ENCODE measurements around the gene CLDN4. TPM values are rescaled to one million over a fixed set of nuclear protein-coding genes. Genes with fewer than 3 reads are reported as not detected.
"Not testable (repeated sequence)": the region's sequence is repeated elsewhere in the genome, so short reads cannot be mapped to it uniquely, and the experiment has no call there.

The CLDN4 gene, protein sequence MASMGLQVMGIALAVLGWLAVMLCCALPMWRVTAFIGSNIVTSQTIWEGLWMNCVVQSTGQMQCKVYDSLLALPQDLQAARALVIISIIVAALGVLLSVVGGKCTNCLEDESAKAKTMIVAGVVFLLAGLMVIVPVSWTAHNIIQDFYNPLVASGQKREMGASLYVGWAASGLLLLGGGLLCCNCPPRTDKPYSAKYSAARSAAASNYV
- polyA plus RNA-seq (ENCODE audit: insufficient read length in 12 of 12) = 100 to 1,000 TPM in 1 of 12 donors, 10 to 100 TPM in 2, 1 to 10 TPM in 1, under 1 TPM in 7, not detected in 1; 0.30 to 105 (median 0.88) TPM
- long read RNA-seq, donor 1, transcript CLDN4-201 (1 exons, 1,831 nt) = major isoform, 718 of 779 reads
- long read RNA-seq, donor 1, partial matches to known transcripts = 0 of 779 reads
- long read RNA-seq, donor 1, other reads (novel, unspliced or antisense) = 61 of 779 reads
- long read RNA-seq, donor 2, partial matches to known transcripts = 0 of 2 reads
- long read RNA-seq, donor 2, other reads (novel, unspliced or antisense) = 0 of 2 reads
- long read RNA-seq, donor 3 = 0 reads
- long read RNA-seq, donor 4, partial matches to known transcripts = 0 of 1 reads
- long read RNA-seq, donor 4, other reads (novel, unspliced or antisense) = 0 of 1 reads
- long read RNA-seq, donor 5, partial matches to known transcripts = 0 of 4 reads
- long read RNA-seq, donor 5, other reads (novel, unspliced or antisense) = 0 of 4 reads
- long read RNA-seq, donor 6 = 0 reads
- long read RNA-seq, donor 7, transcript CLDN4-201 (1 exons, 1,831 nt) = major isoform, 6 of 6 reads
- long read RNA-seq, donor 7, partial matches to known transcripts = 0 of 6 reads
- long read RNA-seq, donor 7, other reads (novel, unspliced or antisense) = 0 of 6 reads
- long read RNA-seq, donor 8, partial matches to known transcripts = 0 of 2 reads
- long read RNA-seq, donor 8, other reads (novel, unspliced or antisense) = 0 of 2 reads
- long read RNA-seq, donor 9, transcript CLDN4-201 (1 exons, 1,831 nt) = major isoform, 5 of 5 reads
- long read RNA-seq, donor 9, partial matches to known transcripts = 0 of 5 reads
- long read RNA-seq, donor 9, other reads (novel, unspliced or antisense) = 0 of 5 reads
- long read RNA-seq, donor 10 = 0 reads
- long read RNA-seq, donor 11, partial matches to known transcripts = 0 of 1 reads
- long read RNA-seq, donor 11, other reads (novel, unspliced or antisense) = 0 of 1 reads

DNA sequence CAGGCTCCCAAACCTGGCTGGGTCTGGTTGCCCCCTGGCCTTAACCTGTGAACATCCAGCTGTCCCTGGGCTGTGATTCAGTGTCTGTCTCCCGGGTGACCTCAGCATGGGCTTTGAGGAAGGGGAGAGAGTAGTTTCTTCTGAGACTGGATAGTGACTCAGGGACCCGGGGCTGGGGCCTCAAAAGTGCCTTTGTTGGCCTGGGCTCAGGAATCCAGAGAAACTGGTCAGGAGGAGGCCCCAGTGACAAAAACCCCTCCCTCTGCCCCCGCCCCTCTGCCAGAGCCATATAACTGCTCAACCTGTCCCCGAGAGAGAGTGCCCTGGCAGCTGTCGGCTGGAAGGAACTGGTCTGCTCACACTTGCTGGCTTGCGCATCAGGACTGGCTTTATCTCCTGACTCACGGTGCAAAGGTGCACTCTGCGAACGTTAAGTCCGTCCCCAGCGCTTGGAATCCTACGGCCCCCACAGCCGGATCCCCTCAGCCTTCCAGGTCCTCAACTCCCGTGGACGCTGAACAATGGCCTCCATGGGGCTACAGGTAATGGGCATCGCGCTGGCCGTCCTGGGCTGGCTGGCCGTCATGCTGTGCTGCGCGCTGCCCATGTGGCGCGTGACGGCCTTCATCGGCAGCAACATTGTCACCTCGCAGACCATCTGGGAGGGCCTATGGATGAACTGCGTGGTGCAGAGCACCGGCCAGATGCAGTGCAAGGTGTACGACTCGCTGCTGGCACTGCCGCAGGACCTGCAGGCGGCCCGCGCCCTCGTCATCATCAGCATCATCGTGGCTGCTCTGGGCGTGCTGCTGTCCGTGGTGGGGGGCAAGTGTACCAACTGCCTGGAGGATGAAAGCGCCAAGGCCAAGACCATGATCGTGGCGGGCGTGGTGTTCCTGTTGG lies at the start of gene CLDN4:
TSS of gene CLDN4 (plus strand) at position 316 of the 903 bp plus-strand sequence. CDS start at position 522, 206 bp downstream.
- DNase-seq = no peak

DNA sequence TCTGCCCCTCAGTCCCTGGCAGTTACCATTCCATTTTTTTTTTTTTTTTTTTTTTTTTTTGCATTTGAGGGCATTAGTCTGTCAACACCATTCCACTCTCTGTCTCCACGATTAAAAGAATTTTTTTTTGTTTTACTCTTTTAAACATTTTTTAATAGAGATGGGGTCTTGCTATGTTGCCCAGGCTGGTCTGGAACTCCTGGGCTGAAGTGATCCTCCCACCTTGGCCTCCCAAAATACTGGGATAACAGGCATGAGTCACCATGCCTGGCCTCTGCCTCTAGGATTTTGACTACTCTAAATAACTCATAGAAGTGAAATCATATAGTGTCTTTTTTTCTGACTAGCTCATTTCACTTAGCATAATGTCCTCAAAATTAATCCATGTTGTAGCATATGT lies 44.2 kb upstream of the CLDN4 start:
- DNase-seq = no peak

DNA sequence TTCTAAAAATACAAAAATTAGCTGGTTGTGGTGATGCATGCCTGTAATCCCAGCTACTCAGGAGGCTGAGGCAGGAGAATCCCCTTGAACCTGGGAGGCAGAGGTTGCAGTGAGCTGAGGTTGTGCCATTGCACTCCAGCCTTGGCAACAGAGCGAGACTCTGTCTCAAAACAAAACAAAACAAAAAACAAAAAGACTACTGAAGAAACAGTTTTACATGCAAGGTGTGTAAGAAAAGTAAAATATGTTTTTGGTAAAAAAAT lies 43.1 kb upstream of the CLDN4 start:
- DNase-seq = not testable (repeated sequence)

DNA sequence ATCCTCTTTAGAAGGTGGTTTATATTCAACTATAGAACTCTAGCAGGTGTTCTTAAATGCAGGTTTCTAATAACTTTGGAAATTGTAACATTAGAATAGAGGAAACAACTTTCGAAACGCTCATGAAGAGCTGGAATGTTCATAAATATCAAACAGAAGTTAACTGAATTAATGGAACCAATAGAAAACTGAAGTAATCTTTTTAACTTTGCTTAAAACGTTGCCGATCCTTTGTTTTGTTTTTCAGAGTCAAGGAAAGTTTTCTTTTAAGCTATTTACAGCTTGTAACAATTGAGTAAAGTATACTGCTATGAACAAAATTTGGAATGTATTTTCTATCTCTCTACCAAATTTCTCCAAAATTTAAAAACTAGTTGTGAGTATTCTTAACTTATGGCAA lies 41.7 kb upstream of the CLDN4 start:
- no peak for DNase-seq

DNA sequence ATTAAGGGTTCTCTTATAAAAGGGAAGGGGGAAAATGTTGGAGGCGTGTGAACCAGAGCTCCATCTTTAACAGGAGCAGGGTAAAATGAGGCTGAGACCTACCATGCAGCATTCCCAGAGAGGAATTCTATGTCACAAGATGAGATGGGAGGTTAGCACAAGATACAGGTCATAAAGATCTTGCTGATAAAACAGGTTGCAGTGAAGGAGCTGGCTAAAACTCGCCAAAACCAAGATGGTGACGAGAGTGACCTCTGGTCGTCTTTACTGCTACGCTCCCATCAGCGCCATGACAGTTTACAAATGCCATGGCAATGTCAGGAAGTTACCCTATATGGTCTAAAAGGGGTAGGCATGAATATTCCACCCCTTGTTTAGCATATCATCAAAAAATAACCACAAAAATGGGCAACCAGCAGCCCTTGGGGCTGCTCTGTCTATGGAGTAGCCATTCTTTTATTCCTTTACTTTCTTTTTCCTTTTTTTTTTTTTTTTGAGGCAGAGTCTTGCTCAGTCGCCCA lies 39.6 kb upstream of the CLDN4 start:
- DNase-seq = not testable (repeated sequence)

DNA sequence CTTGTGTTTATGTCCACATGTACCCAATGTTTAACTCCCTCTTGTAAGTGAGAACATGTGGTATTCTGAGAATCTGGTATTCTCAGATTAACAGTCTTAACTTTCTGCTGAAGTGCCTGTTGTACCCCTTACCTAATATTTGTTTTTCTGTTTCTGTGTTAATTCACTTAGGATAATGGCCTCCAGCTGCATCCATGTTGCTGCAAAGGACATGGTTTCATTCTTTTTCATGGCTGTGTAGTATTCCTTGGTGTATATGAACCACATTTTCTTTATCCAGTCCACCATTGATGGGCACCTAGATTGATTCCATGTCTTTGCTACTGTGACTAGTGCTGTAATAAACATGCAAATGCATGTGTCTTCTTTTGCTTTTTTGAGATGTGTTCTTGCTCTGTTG lies 35.6 kb upstream of the CLDN4 start:
- not testable (repeated sequence) for DNase-seq

DNA sequence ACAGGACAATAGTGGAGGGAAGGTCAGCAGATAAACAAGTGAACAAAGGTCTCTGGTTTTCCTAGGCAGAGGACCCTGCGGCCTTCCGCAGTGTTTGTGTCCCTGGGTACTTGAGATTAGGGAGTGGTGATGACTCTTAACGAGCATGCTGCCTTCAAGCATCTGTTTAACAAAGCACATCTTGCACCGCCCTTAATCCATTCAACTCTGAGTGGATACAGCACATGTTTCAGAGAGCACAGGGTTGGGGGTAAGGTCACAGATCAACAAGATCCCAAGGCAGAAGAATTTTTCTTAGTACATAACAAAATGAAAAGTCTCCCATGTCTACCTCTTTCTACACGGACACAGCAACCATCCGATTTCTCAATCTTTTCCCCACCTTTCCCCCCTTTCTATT lies 34.1 kb upstream of the CLDN4 start:
- not testable (repeated sequence) for DNase-seq

DNA sequence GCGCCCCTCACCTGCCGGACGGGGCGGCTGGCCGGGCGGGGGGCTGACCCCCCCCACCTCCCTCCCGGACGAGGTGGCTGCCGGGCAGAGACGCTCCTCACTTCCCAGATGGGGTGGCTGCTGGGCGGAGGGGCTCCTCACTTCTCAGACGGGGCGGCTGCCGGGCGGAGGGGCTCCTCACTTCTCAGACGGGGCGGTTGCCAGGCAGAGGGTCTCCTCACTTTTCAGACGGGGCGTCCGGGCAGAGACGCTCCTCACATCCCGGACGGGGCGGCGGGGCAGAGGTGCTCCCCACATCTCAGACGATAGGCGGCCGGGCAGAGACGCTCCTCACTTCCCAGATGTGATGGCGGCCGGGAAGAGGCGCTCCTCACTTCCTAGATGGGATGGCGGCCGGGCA lies 33.6 kb upstream of the CLDN4 start:
- not testable (repeated sequence) for DNase-seq

DNA sequence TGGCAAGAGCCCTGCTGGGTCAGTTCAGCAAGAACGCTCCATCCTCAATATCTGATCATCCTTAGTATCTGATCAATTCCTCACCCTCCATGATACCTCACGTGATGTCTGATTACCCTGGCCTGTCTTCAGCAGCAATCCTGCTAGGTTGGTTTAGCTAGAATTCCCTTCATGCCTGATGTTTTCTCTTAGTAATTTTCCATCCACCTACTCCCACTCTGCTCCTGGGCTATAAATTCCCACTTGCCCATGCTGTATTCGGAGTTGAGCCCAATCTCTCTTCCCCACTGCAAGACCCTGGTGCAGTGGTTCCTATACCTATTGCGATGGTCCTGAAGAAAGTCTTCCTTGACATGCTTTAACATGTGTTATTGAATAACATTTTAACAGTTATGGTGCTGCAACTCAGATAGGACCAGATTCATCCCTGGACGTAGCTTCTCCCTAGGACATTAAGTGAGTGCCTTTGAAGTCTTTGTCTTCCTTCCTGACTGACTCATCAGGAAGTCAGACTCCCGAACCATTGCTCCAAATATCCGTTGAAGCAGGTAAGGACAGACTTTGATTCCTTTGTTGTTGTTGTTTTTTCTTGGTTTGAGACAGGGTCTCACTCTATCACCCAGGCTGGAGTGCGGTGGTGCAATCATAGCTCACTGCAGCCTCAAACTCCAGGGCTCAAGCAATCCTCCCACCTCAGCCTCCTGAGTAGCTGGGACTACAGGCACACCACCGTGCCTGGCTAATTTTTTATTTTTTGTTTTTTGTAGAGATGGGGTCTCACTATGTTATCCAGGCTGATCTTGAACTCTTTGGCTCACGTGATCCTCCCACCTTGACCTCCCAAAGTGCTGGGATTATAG lies 31.3 kb upstream of the CLDN4 start:
- no peak for DNase-seq

DNA sequence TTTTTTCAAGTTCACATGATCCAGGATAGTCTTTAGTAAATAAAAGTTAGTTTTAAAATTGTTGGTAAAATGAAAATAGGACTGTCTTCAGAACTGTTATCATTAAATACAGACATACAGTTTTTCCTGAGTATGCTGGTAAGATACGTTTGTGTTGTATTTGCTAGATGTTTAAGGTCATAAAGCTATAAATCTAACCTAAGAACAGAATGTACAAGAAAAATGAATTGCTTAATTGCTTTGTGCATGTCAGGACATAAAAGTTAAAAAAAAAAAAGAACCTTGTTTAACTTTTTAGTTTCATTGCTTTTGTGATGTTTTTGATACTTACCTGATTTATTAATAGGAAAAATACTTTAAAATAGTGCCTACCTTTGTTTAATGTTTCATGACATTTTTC lies 29.2 kb upstream of the CLDN4 start:
- DNase-seq = no peak

DNA sequence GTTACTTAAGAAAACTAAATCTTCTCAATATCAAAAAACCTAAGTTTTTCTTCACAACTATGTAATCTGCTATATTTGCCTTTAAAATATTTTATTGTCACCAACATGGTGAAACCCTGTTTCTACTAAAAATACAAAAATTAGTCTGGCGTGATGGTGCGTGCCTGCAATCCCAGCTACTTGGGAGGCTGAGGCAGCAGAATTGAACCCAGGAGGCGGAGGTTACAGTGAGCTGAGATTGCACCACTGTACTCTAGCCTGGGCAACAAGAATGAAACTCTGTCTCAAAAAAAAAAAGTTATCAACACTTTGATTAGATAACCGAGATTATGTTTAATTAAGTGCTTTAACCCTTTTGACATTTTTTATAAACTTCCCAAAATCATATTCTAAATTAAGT lies 28.3 kb upstream of the CLDN4 start:
- no peak for DNase-seq

DNA sequence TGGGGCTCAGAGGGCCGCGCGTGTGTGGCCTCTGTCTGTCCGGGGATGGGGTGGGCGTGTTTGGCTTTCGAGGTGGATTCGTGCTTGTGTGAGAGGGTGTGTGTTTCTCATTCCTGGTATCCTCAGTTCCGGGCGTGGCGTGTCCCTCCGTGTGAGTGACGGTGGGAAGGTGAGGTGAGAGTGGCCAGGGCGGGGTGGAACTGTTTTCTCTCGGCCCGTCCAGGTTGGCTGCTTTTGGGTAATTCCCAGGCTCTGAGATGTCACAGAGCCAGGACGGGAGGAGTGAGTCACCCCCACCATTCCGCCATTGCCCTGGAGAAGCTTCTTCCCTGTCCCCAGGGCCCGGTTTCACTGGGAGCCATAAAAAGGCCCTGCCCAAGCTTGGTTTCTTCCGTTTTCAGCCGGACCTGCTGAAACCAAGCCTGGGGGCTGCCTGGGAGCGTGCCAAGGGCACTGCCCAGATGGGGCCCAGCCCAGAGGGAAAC lies 21.3 kb upstream of the CLDN4 start:
- no peak for DNase-seq

DNA sequence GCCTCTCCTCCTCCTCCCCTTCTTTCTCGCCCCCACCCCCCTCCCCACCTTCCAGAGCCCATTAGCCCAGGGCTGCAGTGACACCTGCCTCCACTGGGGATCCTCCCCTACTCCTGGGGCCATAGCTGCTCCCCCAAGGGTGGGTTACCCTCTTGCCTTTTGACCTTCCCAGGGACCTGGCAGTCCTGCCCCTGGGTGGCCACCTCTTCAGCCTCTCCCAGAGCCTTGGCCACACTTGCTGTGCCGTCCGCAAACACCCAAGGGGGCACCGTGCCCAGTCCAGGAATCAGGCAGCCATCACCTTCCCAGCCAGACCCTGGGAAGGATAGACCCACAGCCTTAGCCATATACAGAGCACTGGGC lies 19.8 kb upstream of the CLDN4 start:
- DNase-seq = no peak

DNA sequence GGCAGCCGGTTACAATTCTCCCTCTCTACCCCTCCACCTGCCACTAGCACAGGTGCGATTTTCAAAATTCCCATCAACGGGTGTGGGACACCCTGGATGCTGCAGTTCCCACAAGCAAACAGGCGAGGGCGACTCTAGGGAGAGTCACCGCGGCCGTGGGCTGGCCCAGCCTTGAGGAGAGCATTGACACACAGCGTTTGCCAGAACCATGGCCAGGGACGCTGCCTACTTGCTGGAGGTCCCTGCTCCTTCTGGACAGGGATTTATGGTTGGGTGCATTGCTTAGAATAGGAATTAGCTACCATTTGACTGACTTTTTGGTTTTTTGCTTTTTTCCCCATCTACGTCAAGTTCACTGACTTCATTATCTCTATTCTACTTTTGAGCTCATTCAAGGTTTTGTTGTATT lies 19.0 kb upstream of the CLDN4 start:
- DNase-seq = no peak

DNA sequence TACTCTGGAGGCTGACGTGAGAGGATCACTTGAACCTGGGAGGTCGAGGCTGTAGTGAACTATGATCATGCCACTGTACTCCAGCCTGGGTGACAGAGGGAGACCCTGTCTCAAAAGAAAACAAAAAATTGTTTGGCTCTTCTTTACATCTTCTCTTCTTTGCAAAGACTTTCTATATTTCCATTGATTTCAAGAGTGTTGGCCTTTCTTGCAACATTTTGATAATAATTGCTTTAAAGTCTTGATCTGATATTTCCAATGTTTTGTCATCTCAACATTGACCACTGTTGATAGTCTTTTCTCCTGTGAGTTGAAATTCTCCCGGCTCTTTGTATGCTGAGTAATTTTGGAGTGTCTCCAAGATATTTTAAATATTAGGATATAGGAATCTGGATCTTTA lies 17.8 kb upstream of the CLDN4 start:
- no peak for DNase-seq

DNA sequence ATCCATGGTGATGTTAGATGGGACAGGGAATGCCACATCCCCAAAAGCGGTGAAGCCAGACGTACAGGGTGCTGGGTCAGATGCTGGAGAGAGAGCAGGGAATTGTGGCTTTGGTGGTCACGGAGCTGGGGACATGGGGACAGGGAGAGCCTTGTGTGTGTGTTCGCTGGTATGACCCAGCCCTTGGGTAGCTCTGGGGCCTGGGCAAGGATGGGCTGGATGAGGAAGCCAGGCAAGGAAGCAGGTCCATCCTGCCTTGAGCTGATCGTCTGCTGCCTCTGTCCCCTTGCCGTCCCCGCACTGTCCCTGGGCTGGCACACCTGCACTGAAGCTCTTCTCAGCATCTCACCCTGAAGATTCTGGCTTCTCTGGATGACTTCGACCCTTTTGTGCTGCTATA lies 15.4 kb upstream of the CLDN4 start:
- no peak for DNase-seq

DNA sequence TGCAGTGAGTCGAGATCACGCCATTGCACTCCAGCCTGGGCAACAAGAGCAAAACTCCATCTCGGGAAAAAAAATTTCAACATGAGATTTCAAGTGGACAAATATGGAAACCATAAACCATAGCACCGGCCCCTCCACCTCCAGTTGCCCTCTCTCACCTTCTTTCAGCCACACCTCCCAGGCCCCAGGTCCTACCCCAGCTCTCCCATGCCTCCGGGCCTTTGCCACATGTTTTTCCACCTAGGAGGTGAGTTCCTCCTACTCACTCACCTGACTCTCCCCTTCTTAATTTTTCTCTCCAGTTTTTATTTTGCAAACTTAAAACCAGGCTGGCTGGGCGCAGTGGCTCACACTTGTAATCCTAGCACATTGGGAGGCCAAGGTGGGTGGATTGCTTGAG lies 13.7 kb upstream of the CLDN4 start:
- DNase-seq = no peak

DNA sequence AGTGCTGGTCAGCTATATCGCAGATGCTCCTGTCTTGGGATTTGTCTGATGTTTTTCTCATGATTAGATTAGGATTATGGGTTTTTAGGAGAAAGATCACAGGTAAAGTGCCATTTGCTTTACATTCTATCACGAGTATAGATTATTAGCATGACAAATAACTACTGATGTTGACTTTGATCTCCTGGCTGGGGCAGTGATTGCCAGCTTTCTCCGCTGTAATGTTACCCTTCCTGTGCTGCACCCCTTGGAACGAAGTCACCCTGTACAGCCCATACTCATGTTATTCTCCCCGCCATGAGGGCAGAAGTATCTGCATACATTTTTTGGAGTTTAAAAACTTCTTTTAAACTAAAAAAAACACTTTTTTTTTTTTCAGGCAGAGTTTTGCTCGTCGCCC lies 10.8 kb upstream of the CLDN4 start:
- DNase-seq = no peak

DNA sequence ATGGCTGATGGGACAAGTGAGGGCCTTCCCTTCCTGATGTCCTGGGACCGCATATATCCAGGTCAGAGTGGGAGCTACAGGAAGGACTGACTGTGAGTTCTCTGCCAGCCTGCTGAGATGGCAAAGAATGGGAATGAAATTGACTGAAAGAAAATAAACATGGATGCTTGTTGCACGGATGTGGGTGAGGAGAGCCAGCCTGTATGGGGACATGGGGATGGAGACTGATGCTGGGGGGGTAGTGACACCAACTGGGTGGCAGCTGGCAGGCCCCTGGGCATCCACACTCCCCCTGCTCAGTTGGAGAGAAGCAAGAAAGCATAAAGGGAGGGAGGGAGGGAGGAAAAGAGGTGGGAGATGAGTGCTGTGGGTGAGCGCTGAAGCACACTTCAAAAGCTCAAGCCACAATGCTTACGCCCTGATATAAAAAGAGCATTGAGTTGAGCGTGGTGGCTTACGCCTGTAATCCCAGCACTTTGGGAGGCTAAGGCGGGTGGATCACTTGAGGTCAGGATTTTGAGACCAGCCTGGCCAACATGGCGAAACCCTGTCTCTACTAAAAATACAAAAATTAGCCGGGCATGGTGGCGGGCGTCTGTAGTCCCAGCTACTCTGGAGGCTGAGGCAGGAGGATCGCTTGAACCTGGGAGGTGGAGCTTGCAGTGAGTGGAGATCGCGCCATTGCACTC lies 9.1 kb upstream of the CLDN4 start:
- not testable (repeated sequence) for DNase-seq
